Dermis microvascular lymphatic vessel endothelial cell (primary cell): ENCODE measurements around the gene CST3. TPM values are rescaled to one million over a fixed set of nuclear protein-coding genes. Genes with fewer than 3 reads are reported as not detected.
A peak's percentile ranks its signal among the peaks of the same experiment; 100 is the strongest.
"Not testable (repeated sequence)": the region's sequence is repeated elsewhere in the genome, so short reads cannot be mapped to it uniquely, and the experiment has no call there.

Source experiments
- DNase-seq, 2 donors: peaks; one replicate each; pipeline versions ENCODE4 v3.0.0 to v3.0.0-alpha.2; 2010; ENCODE audit warnings: low read depth in 2 of 2
- total RNA-seq: library from RNA; depleted of rRNA; stranded (reverse); fragments of >200 nt; gene quantifications from 2 replicates; pipeline ENCODE4 v1.2.1, GENCODE V29; 2014

Gene CST3
- total RNA-seq, 1 donor from 2014 or later, result 112 TPM

DNA sequence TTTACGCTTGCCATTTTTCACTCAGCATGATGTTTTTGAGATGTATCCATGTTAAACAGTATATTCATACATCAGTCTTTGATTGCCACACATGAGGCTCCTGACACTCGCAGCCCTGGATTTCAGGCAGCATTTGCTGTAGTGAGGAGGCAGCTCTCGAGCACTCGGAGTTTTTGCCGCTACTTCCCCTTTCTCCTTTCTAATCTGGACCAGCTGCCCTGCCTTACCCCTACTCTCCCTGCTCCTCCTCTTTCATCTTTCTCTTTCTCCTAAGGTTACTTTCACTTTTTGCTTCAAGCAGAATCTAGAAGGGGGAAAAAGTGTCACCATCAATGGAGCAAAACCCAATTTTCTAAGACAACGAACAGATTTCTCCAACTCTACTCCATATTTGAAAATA is 5.9 kb upstream of the CST3 start:
- DNase-seq, result no peak

DNA sequence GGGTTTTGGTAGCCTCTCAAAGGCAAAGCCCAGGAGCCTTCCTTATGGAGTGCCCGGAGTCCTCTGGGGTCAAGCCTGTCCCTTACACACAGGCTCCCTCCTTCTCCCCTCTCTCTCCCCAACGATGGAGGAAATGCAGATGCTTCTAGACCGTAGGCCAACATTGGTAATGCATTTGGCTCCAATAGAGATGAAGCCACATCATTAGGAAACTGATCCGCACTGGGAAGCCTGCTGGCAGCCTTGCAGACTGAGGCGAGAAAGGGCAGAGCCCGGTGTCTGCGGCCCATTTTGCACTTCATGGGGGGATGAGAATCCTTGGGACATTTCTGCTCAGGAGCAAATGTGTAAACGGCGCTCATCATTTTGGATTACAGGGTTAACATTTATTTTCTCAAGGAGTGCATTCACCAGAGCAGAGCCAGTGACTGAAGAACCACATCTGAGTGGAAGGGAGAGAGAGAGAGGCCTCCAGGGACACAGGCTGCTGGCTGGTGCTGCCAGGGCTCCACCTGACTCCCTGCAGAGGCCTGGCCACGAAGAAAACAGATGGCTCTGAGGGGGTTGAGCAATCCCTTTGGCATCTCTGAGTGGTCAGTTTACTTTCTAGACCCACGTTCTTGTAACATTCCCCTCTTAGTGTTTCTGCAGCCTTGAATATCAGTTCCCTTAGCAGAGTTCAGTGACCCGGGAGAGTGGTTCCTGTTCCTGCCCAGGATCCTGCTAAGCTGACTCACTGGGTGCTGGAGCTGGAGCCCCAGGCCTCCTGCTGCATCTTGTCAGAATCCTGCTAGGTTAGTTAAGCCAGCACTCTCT is 4.4 kb upstream of the CST3 start:
- peak in 1 of 2 donors; percentile 48 for DNase-seq

DNA sequence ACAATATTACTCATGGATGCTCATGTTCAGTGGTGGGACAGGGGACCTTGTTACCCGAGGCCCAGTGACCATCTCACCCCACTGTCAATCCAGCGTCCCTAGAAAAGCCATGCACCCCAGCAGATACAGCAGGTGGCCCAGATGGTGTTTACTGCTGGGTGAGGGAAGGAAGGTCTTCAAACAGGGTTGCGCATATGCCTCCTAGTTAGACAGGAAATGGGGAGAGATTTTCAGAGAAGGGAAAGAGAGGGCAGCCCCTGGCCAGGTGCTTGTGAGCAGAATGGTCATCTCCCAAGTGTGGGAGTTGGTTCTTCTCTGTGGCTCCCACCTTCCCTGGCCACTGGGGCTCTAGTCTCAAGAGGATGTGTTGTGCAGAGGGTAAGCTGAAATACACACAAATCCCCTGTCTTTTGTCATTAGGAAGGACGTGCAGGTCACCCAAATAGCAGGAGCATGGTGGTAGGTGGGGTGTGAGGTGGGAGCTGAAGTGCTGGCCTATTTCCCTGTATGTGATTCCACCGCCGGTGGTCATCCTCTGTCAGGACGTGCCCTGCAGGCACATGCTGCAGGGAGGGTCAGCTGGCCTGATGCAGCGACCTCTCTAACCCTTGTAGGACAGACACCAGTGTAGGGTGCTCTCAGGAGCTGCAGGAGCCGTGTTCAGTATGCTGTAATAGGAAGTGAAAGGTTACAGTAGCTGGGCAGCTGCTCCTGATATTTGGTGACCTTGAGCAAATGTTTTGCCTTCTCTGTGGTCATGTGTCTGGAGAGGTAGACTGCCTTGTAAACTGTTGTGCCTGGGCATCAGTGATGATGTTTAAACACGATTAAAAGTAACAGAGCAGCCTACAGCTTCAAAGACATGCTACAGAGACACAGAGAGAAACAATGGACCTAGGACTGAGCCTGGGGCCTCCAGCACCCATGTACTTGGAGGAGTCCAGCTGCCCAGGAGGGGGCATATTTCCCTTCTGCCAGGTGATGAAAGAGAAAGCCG is 3.2 kb upstream of the CST3 start:
- no peak for DNase-seq

DNA sequence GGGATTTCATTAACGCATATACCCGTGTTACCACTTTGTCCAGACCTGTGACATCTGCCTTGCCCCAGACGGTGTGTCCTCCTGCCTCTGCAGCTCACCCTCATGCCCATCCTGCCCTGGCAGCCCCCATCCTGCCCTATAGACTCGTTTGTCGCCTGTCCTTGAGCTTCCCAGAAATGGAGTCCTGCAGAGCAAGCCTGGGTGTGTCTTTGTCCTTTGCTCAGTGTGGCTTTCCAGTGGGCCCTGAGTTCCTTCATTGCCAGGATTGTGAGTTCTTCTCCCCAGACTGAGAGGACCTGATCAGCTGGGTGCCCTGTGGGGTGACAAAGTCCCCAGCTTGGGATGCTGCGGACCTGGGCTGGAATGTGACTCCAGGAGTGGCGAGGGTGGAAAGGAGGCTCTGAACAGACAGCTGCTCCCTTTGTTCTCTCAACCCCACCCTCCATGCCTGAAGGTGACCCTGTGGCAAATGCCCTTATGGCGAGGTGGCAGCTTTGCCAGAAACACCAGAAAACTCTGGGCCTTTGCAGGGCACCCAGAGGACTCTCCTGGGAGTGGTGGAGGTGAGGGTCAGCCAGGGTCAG is 2.4 kb upstream of the CST3 start:
- no peak for DNase-seq

DNA sequence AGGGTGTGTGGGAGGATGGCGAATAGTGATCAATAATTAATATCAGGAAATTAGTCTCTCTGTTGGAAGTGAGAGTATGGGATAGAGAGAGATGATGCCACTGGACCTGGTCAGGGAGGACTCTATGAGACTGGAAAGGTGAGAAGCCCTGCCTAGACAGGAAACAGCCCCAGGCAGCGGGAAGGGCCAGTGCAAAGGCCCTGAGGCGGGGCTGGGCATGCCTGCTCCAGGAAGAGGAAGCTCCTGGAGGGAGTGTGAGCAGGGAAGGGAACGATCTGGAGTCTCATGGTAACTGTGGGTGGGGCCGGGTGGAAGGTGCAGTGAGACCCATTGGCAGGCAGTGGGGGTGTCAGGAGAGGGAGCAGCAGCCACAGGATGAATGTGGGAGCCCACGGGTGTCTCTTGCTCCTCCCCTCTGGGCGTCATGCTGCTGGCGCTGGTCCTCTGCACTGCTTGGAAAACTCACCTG is 1.8 kb upstream of the CST3 start:
- no peak for DNase-seq

DNA sequence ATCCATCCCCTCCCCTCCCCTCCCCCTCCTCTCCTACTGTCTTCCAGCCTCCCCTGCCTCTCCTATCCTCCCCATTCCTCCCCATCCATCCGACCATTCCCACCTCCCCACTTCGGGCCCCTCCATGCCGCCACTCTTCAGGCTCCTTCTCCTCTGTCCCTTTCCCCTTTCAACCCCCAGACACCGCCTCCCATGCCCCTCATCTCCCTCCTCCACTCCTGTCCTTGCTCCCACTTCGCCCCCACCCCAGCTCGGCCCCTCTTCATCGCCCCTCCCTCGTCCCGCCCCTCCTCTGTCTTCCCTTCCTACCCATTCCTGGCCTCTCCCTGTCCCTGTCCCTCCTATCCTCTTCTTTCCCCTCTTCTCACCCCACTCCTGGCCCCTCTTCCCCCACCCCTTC is 554 bp upstream of the CST3 start:
- DNase-seq, result no peak

DNA sequence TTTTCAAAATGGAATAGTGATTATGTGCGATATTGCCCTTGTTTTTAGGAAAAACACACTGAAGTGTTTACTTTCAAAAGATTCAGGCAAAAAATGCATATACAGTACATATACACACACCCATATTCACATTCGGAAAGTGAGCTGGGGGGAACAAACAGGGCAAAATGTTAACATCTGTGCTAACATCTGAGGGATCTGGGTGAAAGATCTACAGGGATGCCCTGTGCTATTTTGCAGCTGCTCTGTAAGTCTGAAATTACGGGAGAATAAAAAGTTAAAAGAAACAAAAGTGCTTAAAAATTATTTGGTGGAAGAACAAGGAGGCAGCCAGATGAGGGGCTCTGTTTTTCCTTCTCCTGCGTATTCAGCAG is 860 bp downstream of the CST3 start:
- DNase-seq, result no peak

DNA sequence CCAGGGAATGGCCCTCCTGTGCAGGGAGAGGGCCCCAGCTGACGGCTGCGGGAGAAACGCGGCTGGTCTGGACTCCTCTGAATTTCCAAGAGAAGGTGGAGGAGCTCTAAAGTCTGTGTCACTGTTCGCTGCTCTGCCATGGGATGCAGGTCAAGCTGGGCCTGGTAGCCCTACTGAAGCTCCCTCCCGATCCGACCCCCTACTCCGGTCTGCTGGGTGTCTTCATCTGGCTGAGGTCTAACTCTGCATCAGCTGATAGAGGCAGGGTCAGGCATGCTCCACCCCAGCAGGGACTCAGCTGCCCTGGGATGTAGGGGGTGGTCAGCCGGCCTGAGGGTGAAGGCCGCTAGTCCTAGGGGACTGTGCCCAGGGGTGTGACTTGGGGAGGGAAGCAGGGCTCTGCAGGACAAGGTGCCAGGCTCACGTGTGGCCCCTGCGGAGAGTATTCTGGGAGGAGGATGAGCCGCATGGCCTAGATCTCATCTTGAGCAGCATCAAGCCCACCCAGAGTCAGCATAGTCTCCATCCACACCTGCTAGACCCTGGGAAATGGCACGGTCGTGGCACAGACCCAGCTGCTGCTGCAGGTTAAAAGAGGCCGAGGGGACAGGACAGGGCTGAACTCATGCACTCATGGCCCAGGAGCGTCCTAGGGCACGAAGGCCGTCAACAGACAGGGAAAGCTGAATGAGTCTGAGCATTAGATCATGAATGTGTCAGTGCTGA is 1.4 kb downstream of the CST3 start:
- no peak for DNase-seq

DNA sequence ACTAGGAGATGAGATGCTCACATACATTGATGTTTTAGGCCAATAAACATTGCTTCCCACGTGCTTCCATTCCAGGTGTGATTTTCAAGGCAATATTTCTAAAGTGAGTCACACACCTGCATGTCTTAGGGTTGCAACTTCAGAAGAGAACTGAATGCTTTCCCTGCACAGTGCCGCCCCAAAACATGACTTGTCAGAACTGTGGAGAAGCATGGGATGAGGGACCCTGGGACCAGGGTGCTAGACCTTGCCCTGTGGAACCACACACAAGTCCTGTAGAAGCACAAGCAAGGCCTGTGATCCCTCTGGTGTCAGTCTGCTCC is 2.0 kb downstream of the CST3 start:
- DNase-seq, result not testable (repeated sequence)

DNA sequence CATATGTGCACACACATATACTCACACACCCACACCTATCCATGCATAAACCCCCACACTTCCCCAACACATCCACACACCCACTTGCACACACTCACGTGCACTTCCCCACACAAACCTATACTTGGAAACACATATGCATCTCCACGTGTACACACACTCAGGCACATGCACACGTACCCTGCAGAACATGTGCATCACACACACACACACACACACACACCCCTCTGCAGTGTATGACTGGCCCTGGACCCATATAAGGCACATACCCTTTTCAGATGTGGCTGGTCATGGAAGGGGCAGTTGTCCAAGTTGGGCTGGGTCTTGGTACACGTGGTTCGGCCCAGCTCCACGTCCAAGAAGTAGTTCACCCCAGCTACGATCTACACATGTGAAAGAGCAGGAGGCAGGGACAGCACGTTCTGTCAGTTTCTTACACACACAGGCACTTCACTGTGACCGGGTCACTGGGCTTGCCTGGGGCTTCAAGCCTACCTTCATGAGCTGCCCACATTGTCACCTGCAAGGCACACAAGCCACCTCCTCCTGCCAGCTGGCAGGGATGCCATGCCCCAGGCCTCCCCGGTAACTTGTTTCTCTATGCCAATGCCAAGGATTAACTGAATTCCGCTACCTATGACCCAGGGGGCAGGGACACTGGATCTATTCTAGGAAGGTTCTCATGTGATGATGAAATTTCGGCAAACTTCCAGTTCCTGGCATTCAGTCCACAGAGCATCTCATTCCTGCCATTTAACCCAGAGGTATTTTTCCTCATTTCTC is 2.6 kb downstream of the CST3 start:
- no peak for DNase-seq

DNA sequence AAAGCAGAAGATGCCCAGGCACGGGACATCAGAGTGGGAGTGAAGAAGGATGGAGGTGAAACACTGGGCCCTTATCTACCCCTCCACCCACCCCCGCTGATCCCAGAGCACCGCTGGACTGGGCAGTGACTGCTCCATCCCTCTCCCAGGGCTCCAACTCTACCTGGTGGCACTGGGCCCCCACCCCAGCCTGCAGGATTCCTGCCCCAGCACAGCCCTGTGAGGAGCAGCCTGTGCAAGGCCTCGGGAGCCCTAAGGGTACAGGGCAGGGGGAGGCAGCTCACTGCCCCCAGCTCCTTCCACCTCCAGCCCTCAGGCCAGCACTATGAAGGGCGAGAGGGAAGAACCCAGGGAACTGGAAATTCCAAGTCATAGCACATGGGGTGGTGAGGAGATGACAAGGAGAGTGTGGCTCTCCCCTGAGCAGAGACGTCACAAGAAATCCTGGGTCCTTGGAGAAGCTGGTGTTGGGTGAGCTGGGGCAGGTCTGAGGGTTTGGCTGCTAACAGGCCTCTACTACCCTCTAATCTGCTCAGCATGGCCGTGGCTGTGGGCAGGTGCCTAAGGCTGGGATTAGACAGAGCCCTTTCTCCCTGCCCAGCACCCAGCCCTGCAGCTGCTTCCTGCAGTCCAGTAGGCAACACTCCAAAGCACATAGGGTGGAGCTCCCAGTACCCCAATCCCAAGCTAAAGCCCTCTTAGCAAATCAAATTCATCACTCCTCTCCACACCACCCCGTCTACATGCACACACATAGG is 3.5 kb downstream of the CST3 start:
- no peak for DNase-seq

DNA sequence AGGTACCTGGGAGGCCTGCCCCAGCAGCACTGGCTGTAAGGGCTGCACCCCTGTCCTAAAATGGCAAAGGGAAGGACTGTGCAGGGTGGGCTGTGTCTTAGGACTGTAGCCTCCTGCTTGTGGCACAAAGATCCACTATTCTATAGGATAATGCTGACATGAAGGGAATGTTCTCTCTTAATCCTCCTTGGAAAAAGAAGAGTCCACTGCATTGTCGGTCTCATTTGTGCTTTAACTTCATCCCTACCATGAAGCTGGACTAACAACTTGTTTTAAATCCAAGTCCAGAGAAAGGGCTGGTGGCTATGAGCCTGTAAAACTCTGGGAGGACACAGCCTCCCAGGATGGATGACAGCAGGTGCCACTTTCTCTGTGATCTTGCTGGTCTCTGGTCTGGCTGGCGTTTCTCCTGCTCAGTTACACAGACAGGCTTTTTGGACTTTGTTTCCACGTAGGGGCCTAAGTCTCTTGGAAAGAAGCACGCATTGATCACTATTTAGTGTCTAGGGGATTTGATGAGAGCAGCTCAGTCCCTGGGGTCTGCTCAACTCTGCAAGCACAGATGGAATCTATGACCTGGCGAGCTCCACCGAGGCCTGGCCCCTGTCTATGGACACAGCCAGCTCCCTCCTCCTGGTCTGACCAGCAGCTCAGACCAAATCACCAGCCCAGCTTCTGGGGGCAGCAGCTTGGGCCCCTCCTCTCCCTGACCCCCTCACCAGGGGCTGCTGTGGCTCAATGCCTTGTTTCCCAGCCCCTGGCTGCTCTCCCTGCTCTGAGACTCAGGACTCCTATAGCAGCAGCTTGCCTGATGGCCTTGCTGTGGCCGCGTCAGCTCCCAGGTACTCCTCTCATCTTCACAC is 4.8 kb downstream of the CST3 start:
- no peak for DNase-seq

DNA sequence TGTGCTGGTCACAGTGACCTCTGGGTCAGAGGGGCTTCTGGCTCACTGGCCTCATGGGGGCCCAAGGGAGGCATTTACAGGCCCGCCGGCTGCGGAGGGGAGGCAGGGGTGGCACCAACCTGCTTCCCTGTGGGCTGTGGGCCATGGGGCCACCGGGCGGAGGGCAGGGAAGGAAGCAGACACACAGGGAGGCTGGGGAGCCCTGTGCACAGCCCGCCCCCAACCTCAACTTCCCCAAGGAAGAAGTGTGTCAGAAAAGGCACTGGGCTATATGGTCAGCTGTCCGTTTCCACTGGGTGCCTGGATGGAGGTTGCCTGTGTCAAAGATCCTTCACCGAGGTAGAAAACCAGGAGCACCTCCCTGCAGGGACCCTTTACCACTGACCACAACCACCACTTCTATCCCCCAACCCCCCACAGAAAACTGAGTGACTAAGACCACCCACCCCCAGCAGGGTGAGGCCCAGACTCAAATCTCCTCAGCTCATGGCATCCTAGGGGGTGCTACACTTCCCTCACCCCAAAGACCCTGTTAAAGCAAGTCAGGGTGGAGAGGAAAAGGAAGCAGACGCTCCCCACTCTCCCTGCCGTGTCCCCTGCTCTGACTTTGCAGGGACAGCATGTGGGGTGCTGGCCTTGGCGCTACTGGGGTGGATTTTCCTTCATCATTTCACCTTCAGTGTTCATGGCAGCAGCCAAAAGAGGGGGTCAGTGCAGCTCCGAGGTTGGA is 5.6 kb downstream of the CST3 start:
- no peak for DNase-seq

DNA sequence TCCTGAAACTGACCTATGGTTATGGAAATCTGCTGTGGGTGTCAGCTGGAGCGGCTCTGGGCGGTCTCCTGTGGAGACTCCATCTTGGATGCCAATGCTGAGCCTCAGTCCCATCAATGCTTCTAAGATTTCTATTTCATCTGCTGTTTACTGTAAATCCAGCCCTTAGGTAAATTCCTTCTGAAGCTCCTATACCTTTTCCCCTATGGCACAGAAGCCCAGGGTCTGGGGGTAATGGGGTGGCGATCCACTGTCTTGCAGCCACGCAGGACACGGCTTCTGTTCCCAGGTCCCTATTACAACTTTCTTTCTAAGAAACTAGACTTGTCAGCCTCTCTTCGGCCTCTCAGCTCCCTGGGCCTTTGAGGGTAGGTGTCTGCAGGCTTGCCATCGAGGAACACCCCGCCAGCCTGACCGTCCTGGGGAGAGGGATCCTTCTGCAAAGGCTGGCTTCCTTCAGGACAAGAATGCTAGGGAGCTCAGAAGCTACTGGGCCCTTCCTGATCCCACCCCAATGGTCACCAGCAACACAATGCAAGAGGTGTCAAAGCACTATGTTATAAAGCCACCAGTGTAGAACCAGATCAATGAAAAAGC is 6.4 kb downstream of the CST3 start:
- no peak for DNase-seq

DNA sequence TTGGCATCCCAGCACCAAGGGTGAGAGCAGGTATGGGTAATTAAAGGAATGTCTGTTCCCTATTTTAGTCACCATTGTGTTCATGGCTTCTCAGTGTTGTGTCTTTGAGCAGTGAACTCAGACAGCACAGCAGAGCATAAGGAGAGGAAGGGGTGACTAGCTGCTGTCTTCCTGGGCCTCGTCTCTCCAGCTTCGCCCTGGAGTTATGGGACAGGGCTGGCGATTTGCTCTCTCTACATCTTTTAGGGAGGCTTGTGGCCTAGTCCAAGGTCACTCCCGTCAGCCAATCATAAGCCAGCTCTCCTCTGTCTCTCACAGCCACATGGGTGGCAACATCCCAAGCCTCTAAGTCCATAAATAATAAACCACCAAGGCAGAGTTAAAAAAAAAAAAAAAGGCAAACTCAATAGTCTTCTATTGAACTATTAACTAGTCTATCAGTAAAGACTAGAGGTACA is 7.3 kb downstream of the CST3 start:
- no peak for DNase-seq

DNA sequence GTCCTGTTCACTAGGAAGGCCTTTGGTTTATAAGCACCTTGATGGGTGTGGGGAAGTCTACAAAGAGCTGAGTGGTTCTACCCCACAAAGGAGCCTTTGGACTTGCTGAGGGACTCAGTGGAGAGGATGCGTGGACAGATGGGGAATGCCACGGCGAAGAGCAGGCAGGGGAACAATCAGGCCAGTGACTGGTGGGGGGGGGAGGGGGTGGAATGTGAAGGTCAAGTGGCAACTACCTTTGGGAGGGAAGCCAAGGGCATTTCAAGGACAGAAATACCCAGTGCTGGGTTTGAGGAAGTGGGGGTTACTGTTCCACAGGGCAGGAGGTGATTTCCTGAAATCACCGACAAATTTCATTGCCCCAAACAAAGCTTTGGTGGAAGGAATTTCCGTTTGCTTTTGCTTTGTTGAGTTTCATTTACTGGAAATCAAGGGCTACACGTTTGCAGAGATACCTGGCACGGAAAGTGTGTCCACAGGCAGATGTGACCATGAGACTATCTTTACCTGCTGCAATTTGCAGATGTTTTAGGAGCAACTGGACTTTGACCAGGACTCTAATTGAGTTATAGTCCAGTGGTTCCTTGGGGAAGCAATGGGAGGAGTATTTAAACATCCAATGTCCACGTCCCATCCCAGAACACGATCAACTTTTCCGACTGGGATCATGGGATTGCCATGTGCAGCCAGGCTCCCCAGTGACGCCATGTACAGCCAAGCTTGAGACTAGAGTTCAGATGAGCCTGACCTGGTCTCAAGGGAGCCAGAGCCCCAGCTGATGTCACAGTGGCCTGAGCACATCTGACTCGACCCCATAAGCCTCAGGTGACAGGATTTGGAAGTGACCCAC is 8.0 kb downstream of the CST3 start:
- peak; percentile 57 to 73 for DNase-seq

DNA sequence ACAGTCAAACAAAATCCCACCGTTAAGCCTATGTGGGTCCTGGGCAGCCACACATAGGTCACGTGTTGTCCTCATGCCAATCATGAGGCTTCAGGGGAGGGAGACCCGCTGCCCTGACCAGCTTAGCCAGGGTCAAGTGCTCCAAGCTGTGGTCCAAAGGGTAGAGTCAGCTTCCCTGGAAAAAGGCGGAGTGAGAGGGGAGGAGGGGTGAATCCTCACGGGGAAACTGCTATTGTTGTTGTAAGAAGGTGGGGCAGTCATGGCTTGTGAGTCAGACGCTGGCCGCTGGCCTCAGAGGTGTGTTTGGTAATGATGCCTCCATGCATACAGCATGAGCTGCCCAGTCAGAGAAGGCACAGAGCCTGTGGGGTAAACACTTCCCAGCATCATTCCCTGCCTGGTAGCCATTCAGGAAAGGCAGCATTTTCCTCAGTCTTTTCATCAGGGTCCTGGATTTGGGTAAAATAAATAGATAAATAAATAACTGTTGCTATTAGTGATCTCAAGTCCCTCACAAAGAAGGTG is 8.7 kb downstream of the CST3 start:
- peak; percentile 70 to 94 for DNase-seq
